ENCODE data around the gene WNT7B.

GRCh38 chr22:45966895-45967365 lies 10.0 kb downstream of the WNT7B start:
- TF ChIP-seq, protein P1, sequence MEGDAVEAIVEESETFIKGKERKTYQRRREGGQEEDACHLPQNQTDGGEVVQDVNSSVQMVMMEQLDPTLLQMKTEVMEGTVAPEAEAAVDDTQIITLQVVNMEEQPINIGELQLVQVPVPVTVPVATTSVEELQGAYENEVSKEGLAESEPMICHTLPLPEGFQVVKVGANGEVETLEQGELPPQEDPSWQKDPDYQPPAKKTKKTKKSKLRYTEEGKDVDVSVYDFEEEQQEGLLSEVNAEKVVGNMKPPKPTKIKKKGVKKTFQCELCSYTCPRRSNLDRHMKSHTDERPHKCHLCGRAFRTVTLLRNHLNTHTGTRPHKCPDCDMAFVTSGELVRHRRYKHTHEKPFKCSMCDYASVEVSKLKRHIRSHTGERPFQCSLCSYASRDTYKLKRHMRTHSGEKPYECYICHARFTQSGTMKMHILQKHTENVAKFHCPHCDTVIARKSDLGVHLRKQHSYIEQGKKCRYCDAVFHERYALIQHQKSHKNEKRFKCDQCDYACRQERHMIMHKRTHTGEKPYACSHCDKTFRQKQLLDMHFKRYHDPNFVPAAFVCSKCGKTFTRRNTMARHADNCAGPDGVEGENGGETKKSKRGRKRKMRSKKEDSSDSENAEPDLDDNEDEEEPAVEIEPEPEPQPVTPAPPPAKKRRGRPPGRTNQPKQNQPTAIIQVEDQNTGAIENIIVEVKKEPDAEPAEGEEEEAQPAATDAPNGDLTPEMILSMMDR (conservative IDR thresholded peaks at IDR 0.05; ENCODE audit: low read depth in 2 of 2) = no peak
- TF ChIP-seq CREB1 (CRISPR knock-in tag; IDR thresholded peaks at IDR 0.05; ENCODE audit: low read depth) (no peak), EZH2 (IDR thresholded peaks at IDR 0.05; ENCODE audit: low read depth, unreplicated experiment) (no peak), ETS1 (IDR thresholded peaks at IDR 0.05) (no peak), POLR2AphosphoS5 (IDR thresholded peaks at IDR 0.05; ENCODE audit: low read depth) (no peak), ZNF331 (CRISPR knock-in tag; IDR thresholded peaks at IDR 0.05; ENCODE audit: low read depth) (no peak)
- TF ChIP-seq, protein P2, sequence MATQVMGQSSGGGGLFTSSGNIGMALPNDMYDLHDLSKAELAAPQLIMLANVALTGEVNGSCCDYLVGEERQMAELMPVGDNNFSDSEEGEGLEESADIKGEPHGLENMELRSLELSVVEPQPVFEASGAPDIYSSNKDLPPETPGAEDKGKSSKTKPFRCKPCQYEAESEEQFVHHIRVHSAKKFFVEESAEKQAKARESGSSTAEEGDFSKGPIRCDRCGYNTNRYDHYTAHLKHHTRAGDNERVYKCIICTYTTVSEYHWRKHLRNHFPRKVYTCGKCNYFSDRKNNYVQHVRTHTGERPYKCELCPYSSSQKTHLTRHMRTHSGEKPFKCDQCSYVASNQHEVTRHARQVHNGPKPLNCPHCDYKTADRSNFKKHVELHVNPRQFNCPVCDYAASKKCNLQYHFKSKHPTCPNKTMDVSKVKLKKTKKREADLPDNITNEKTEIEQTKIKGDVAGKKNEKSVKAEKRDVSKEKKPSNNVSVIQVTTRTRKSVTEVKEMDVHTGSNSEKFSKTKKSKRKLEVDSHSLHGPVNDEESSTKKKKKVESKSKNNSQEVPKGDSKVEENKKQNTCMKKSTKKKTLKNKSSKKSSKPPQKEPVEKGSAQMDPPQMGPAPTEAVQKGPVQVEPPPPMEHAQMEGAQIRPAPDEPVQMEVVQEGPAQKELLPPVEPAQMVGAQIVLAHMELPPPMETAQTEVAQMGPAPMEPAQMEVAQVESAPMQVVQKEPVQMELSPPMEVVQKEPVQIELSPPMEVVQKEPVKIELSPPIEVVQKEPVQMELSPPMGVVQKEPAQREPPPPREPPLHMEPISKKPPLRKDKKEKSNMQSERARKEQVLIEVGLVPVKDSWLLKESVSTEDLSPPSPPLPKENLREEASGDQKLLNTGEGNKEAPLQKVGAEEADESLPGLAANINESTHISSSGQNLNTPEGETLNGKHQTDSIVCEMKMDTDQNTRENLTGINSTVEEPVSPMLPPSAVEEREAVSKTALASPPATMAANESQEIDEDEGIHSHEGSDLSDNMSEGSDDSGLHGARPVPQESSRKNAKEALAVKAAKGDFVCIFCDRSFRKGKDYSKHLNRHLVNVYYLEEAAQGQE (IDR thresholded peaks at IDR 0.05; ENCODE audit: unreplicated experiment) = no peak

Data from GM23338 (cell line).